Lung (tissue), 12 donors: ENCODE measurements around the gene COX6A1. TPM values are rescaled to one million over a fixed set of nuclear protein-coding genes. Genes with fewer than 3 reads are reported as not detected.

Experiments
- ATAC-seq: fragments of 200-7000 bp; cut with Tn5 transposase; one replicate; pipeline ENCODE4 v1.9.1; 2020; ENCODE audit warnings: moderate number of reproducible peaks; ENCODE audit not compliant: insufficient read depth, low FRiP score
- DNase-seq, 3 donors: peaks; one replicate each; pipeline ENCODE4 v3.0.0-alpha.2; 2013 to 2017
- H3K27ac ChIP-seq, 2 donors: one replicate each; pipeline ENCODE4 v1.5.1; 2013; ENCODE audit warnings: mild to moderate bottlenecking in 2 of 2, moderate library complexity in 2 of 2, control low read depth in 1 of 2, inconsistent platforms in 1 of 2, low read depth in 1 of 2, low read length in 1 of 2
- H3K27me3 ChIP-seq, 3 donors: one replicate each; pipeline ENCODE4 v1.5.1; 2013; ENCODE audit warnings: low read length in 2 of 3; ENCODE audit not compliant: control insufficient read depth in 3 of 3, insufficient read depth in 3 of 3
- H3K36me3 ChIP-seq, 4 donors: one replicate each; pipeline ENCODE4 v1.5.1; 2013; ENCODE audit warnings: low read length in 4 of 4, mild to moderate bottlenecking in 1 of 4, moderate library complexity in 1 of 4; ENCODE audit not compliant: control insufficient read depth in 4 of 4, insufficient read depth in 4 of 4
- H3K4me1 ChIP-seq, 5 donors: one replicate each; pipeline ENCODE4 v1.5.1; 2013; ENCODE audit warnings: low read length in 5 of 5, mild to moderate bottlenecking in 2 of 5, moderate library complexity in 1 of 5; ENCODE audit not compliant: control insufficient read depth in 5 of 5, insufficient read depth in 5 of 5
- H3K4me3 ChIP-seq: one replicate; pipeline ENCODE4 v1.5.1; 2013; ENCODE audit warnings: mild to moderate bottlenecking, control low read depth, moderate library complexity
- H3K9ac ChIP-seq, 2 donors: one replicate each; pipeline ENCODE4 v1.5.1; 2013; ENCODE audit warnings: low read length in 2 of 2, control low read depth in 1 of 2; ENCODE audit not compliant: insufficient read depth in 1 of 2
- H3K9me3 ChIP-seq, 4 donors: one replicate each; pipeline ENCODE4 v1.5.1; 2013; ENCODE audit warnings: low read length in 3 of 4, mild to moderate bottlenecking in 1 of 4, moderate library complexity in 1 of 4; ENCODE audit not compliant: control insufficient read depth in 4 of 4, insufficient read depth in 3 of 4
- CTCF ChIP-seq: IDR thresholded peaks from 2 replicates; pipeline ENCODE4 v1.5.1; 2012; ENCODE audit warnings: mild to moderate bottlenecking; ENCODE audit errors: control extremely low read depth, extremely low read depth
- whole genome bisulfite sequencing, 2 donors: extraction: QIAGEN DNeasy Blood & Tissue Kit; methylation state at CpG; one replicate each; pipeline ENCODE4 v1.1.7; 2013; 5-methylcytosine and 5-hydroxymethylcytosine counted together
- polyA plus RNA-seq, 2 donors: library from polyadenylated mRNA; stranded (reverse); fragments of 200-250 nt; gene quantifications; one replicate each; pipeline ENCODE4 v1.2.1, GENCODE V29; 2013
- total RNA-seq, 2 donors: library from RNA; depleted of rRNA in 1 of 2; stranded (reverse); fragments of >200 nt in 1 of 2; gene quantifications; one replicate each; pipeline ENCODE4 v1.2.1, GENCODE V29; 2014 to 2021
- donor health status: control.
- donor health status: control.
- donor health status: Bipolar disorder and iron deficiency.
- donor health status: healthy.
- donor health status: DM: yes; HTN: yes; CAD: no.

Gene COX6A1
- total and polyA plus RNA-seq, 4 donors = 211 to 1,397 (median 525) TPM

GRCh38 chr12:120466560-120467315 lies 28.8 kb downstream of the COX6A1 start:
- 70 to 72% methylated on average over 8 of the region's 8 CpGs for WGBS, 2 donors
- ATAC-seq (no peak), DNase-seq (peak; percentile 35 to 42 (median 37))
- Histone ChIP-seq H3K4me1 (peaks cover 0 to 19% (median 3%) of the 10 kb centered on the region in 5 donors), H3K4me3 (no peak overlapping the region), H3K27ac (no peak overlapping the region), H3K27me3 (no peaks in the 10 kb centered on the region), H3K9me3 (no peaks in the 10 kb centered on the region), H3K9ac (peak overlapping the region in 1 of 2 donors; percentile 7), H3K36me3 (peaks cover 31 to 44% (median 35%) of the 10 kb centered on the region in 4 donors)
- peak; percentile 16 for TF ChIP-seq CTCF

DNA sequence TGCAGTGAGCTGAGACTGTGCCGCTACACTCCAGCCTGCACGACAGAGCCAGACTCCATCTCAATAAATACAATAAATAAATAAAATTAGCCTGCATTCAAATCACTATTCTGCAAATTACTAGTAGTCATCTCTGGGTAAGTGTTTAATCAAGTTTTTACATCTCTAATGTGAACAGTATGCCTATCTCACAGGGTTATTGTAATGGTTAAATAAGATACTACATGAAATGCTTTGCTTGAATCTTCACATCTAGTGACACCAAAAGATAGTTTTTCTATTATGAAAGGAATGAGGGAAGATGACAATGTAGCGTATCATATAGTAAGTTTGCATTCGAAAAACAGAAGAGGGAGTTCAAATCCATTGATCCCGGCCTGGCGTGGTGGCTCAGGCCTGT lies 29.5 kb downstream of the COX6A1 start:
- no peak for ATAC-seq

GRCh38 chr12:120468325-120468820 lies 30.5 kb downstream of the COX6A1 start:
- no peaks in the 10 kb centered on the region for H3K27me3 ChIP-seq
- WGBS, 2 donors = 0 to 1% methylated on average over 23 of the region's 23 CpGs
- H3K9me3 ChIP-seq = no peaks in the 10 kb centered on the region
- H3K36me3 ChIP-seq = peaks cover 18 to 29% (median 19%) of the 10 kb centered on the region in 4 donors
- DNase-seq (peak; percentile 43 to 52 (median 51)), ATAC-seq (peak; percentile 8)
- H3K4me3 ChIP-seq = peak overlapping the region; percentile 65
- H3K4me1 ChIP-seq = peaks cover 0 to 19% (median 5%) of the 10 kb centered on the region in 5 donors
- peak overlapping the region; percentile 76 to 92 for H3K27ac ChIP-seq
- peak overlapping the region; percentile 72 to 92 for H3K9ac ChIP-seq
- no peak for TF ChIP-seq CTCF

More for the DNA sequence above, 29.5 kb downstream of the COX6A1 start:
- Histone ChIP-seq H3K36me3 (peaks cover 27 to 37% (median 29%) of the 10 kb centered on the region in 4 donors), H3K4me3 (no peak overlapping the region), H3K27me3 (no peaks in the 10 kb centered on the region), H3K9ac (no peak overlapping the region), H3K9me3 (no peaks in the 10 kb centered on the region), H3K4me1 (peaks cover 0 to 19% (median 5%) of the 10 kb centered on the region in 5 donors), H3K27ac (no peak overlapping the region)
- 95 to 98% methylated on average over 6 of the region's 6 CpGs for WGBS, 2 donors
- no peak for TF ChIP-seq CTCF
- DNase-seq = no peak
